ENCODE results near the gene VSIG1.

DNA sequence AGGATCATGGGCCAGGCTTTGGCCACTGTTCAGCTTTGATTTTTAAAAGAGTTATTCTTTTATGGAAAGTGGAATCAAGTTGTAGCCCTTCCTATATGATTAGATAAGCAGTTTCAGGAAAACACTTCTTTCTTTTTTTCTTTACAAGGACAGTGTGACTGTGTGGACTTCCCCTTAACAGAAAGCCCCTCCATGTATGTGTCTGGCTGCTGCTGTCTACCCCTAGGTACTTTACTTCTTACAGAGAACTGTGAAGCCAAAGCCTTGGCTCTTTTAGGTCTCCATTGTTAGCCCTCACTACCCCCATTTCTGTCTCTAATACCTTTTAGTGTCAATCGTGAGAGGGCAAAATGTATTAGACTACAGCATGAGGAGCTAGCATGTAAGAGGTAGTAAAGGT lies 19.1 kb downstream of the VSIG1 start:
- no peak for TF ChIP-seq EZH2 (IDR thresholded peaks at IDR 0.05; ENCODE audit: borderline replicate concordance, insufficient read depth, low read depth, low read length, poor library complexity, severe bottlenecking)
- TF ChIP-seq CTCF (IDR thresholded peaks at IDR 0.05): no peak

All from B cell (primary cell).